Measurements from ENCODE around the gene EML6.

Gene EML6

GRCh38 chr2:55017428-55017827, 294.0 kb downstream of the EML6 start:
- Histone ChIP-seq H3K27ac (no peak overlapping the region), H3K36me3 (peaks cover 27% of the 10 kb centered on the region), H3K27me3 (ENCODE audit: insufficient read depth, low read depth, severe bottlenecking) (no peaks in the 10 kb centered on the region), H3K9me3 (ENCODE audit: severe bottlenecking) (no peaks in the 10 kb centered on the region), H3K4me3 (ENCODE audit: low read depth, low read length) (no peak overlapping the region)
- no peak for DNase-seq
- TF ChIP-seq CTCF (IDR thresholded peaks at IDR 0.05; ENCODE audit: low read depth, low read length), result no peak

GRCh38 chr2:55017880-55018279, 294.4 kb downstream of the EML6 start:
- no peaks in the 10 kb centered on the region for H3K9me3 ChIP-seq (ENCODE audit: severe bottlenecking)
- TF ChIP-seq CTCF (IDR thresholded peaks at IDR 0.05; ENCODE audit: low read depth, low read length), result no peak
- no peaks in the 10 kb centered on the region for H3K27me3 ChIP-seq (ENCODE audit: insufficient read depth, low read depth, severe bottlenecking)
- H3K27ac ChIP-seq, result no peak overlapping the region
- H3K4me3 ChIP-seq (ENCODE audit: low read depth, low read length), result no peak overlapping the region
- no peak for DNase-seq
- peaks cover 28% of the 10 kb centered on the region for H3K36me3 ChIP-seq

- no peak overlapping the region for H3K27ac ChIP-seq
Observed at GRCh38 chr2:55018619-55019018, 295.2 kb downstream of the EML6 start.

GRCh38 chr2:55019526-55020258, 296.2 kb downstream of the EML6 start:
- TF ChIP-seq CTCF (IDR thresholded peaks at IDR 0.05; ENCODE audit: low read depth, low read length), result no peak
- H3K36me3 ChIP-seq, result peaks cover 36% of the 10 kb centered on the region
- no peaks in the 10 kb centered on the region for H3K27me3 ChIP-seq (ENCODE audit: insufficient read depth, low read depth, severe bottlenecking)
- H3K4me3 ChIP-seq (ENCODE audit: low read depth, low read length), result no peak overlapping the region
- DNase-seq, result no peak
- no peaks in the 10 kb centered on the region for H3K9me3 ChIP-seq (ENCODE audit: severe bottlenecking)
- H3K27ac ChIP-seq, result no peak overlapping the region

More at GRCh38 chr2:55018619-55019018, 295.2 kb downstream of the EML6 start:
- Histone ChIP-seq H3K9me3 (ENCODE audit: severe bottlenecking) (no peaks in the 10 kb centered on the region), H3K36me3 (peaks cover 32% of the 10 kb centered on the region), H3K27me3 (ENCODE audit: insufficient read depth, low read depth, severe bottlenecking) (no peaks in the 10 kb centered on the region), H3K4me3 (ENCODE audit: low read depth, low read length) (no peak overlapping the region)
- TF ChIP-seq CTCF (IDR thresholded peaks at IDR 0.05; ENCODE audit: low read depth, low read length), result no peak
- no peak for DNase-seq
